Thoracic aorta (tissue), 2 donors: Measurements from ENCODE around the gene GDF9. TPM values are rescaled to one million over a fixed set of nuclear protein-coding genes. Genes with fewer than 3 reads are reported as not detected.

Experiments
- ATAC-seq: fragments of 150-250 bp; one replicate; pipeline ENCODE4 v1.8.0; 2017; ENCODE audit warnings: low read depth; ENCODE audit not compliant: insufficient number of reproducible peaks, low FRiP score
- DNase-seq: peaks from one replicate; pipeline ENCODE4 v3.0.0-alpha.2; 2020; ENCODE audit warnings: low spot score
- H3K27ac ChIP-seq, 2 donors: fragments of 200-600 bp; sonication (generic); 1 replicate in 1 of 2; 2 replicates in 1 of 2; pipeline ENCODE4 v1.5.1; 2016; ENCODE audit warnings: mild to moderate bottlenecking in 2 of 2, moderate library complexity in 2 of 2
- H3K27me3 ChIP-seq: fragments of 200-600 bp; sonication (generic); replicated peaks from 2 replicates; pipeline ENCODE4 v1.6.0; 2016; ENCODE audit warnings: mild to moderate bottlenecking; ENCODE audit not compliant: insufficient read depth
- H3K36me3 ChIP-seq: fragments of 200-600 bp; sonication (generic); one replicate; pipeline ENCODE4 v1.5.1; 2016
- H3K4me1 ChIP-seq, 2 donors: fragments of 200-600 bp; sonication (generic); 1 replicate in 1 of 2; 2 replicates in 1 of 2; pipeline versions ENCODE4 v1.5.1 to v1.6.0; 2016; ENCODE audit warnings: low read depth in 2 of 2, mild to moderate bottlenecking in 1 of 2; ENCODE audit not compliant: control insufficient read depth in 1 of 2
- H3K4me3 ChIP-seq: fragments of 200-600 bp; sonication (generic); 2 replicates; pipeline ENCODE4 v1.5.1; 2016; ENCODE audit warnings: mild to moderate bottlenecking
- H3K9me3 ChIP-seq: fragments of 200-600 bp; sonication (generic); 2 replicates; pipeline ENCODE4 v1.5.1; 2016
- CTCF ChIP-seq: fragments of 200-600 bp; sonication (generic); IDR thresholded peaks from one replicate; pipeline ENCODE4 v1.5.1; 2019; ENCODE audit warnings: antibody characterized with exemption
- total RNA-seq, 2 donors: library from RNA; depleted of rRNA; stranded (reverse); fragments of >200 nt; gene quantifications; one replicate each; pipeline versions ENCODE4 v1.1.0 to v1.2.3, GENCODE V29; 2016

The GDF9 gene
- total RNA-seq, 2 donors from 2014 or later: not detected

- H3K27ac ChIP-seq: no peak overlapping the region
- ATAC-seq (no peak), DNase-seq (no peak)
Measured at GRCh38 chr5:132831095-132831860, 35.0 kb downstream of the GDF9 start.

GRCh38 chr5:132830436-132831094 is 35.7 kb downstream of the GDF9 start, which contains the start of gene SHROOM1:
TSS of gene SHROOM1 (minus strand) at chr5:132830647. CDS start at chr5:132826140, 4,507 bp downstream.
- Histone ChIP-seq H3K4me3 (peak within 1 kb of the TSS; percentile 86), H3K27ac (no peak within 1 kb of the TSS), H3K27me3 (no peaks in the 10 kb centered on the region), H3K9me3 (no peaks in the 10 kb centered on the region), H3K36me3 (no peaks in the 10 kb centered on the region), H3K4me1 (peaks cover 0 to 13% of the 10 kb centered on the region in 2 donors)
- TF ChIP-seq CTCF: no peak
- no peak for DNase-seq
- ATAC-seq: no peak

More at GRCh38 chr5:132831095-132831860, 35.0 kb downstream of the GDF9 start:
- peak overlapping the region; percentile 86 for H3K4me3 ChIP-seq
- no peaks in the 10 kb centered on the region for H3K27me3 ChIP-seq
- H3K9me3 ChIP-seq: no peaks in the 10 kb centered on the region
- no peaks in the 10 kb centered on the region for H3K36me3 ChIP-seq
- TF ChIP-seq CTCF: no peak
- H3K4me1 ChIP-seq: peaks cover 0 to 13% of the 10 kb centered on the region in 2 donors

- TF ChIP-seq CTCF: peak; percentile 85
- DNase-seq (no peak), ATAC-seq (peak; percentile 51)
- Histone ChIP-seq H3K9me3 (no peaks in the 10 kb centered on the region), H3K27me3 (no peaks in the 10 kb centered on the region), H3K4me1 (peaks cover 0 to 13% of the 10 kb centered on the region in 2 donors), H3K4me3 (peak overlapping the region; percentile 86), H3K27ac (no peak overlapping the region), H3K36me3 (no peaks in the 10 kb centered on the region)
Measured at GRCh38 chr5:132829742-132830435, 36.4 kb downstream of the GDF9 start.

- H3K36me3 ChIP-seq: no peaks in the 10 kb centered on the region
- H3K27me3 ChIP-seq: no peaks in the 10 kb centered on the region
- no peak for ATAC-seq
- no peak for TF ChIP-seq CTCF
- no peaks in the 10 kb centered on the region for H3K9me3 ChIP-seq
- peaks cover 0 to 13% of the 10 kb centered on the region in 2 donors for H3K4me1 ChIP-seq
- DNase-seq: no peak
- H3K27ac ChIP-seq: no peak overlapping the region
- H3K4me3 ChIP-seq: no peak overlapping the region
Measured at GRCh38 chr5:132828846-132829494, 37.3 kb downstream of the GDF9 start.
